Lower lobe of right lung (tissue), 2 donors: ENCODE measurements around the gene NID1. TPM values are rescaled to one million over a fixed set of nuclear protein-coding genes. Genes with fewer than 3 reads are reported as not detected.

ENCODE experiments used
- ATAC-seq, 2 donors: fragments of 200-7000 bp; cut with Tn5 transposase; one replicate each; pipeline ENCODE4 v1.9.1; 2020 to 2022; ENCODE audit warnings: mild to moderate bottlenecking in 2 of 2, moderate library complexity in 2 of 2
- DNase-seq: peaks from one replicate; pipeline ENCODE4 v3.0.0-alpha.2; 2020
- H3K27ac ChIP-seq: fragments of 200-600 bp; one replicate; pipeline ENCODE4 v1.8.0; 2022
- H3K27me3 ChIP-seq: fragments of 200-600 bp; one replicate; pipeline ENCODE4 v1.8.0; 2022; ENCODE audit warnings: low read depth
- H3K36me3 ChIP-seq: fragments of 200-600 bp; one replicate; pipeline ENCODE4 v1.8.0; 2022; ENCODE audit warnings: mild to moderate bottlenecking
- H3K4me1 ChIP-seq: fragments of 200-600 bp; one replicate; pipeline ENCODE4 v1.8.0; 2022
- H3K4me3 ChIP-seq: fragments of 200-600 bp; one replicate; pipeline ENCODE4 v1.8.0; 2022; ENCODE audit warnings: mild to moderate bottlenecking
- H3K9me3 ChIP-seq: fragments of 200-600 bp; one replicate; pipeline ENCODE4 v1.8.0; 2022
- intact Hi-C: fragments of 100-400 bp; cut with DNase I; formaldehyde crosslinking; loops from one replicate; pipeline ENCODE4 v1.11.0; 2022
- total RNA-seq: library from RNA; stranded (reverse); fragmentation: NEBNext Ultra II Directional; extraction: Animal tissue kit (Norgen Biotek cat#: 25700); gene quantifications from one replicate; pipeline ENCODE4 v1.2.1, GENCODE V29; 2021
- TF ChIP-seq, protein P1 (sequence below): fragments of 200-600 bp; IDR thresholded peaks from one replicate; pipeline ENCODE4 v1.8.0; 2022; ENCODE audit warnings: antibody characterized with exemption, mild to moderate bottlenecking
- donor health status: DM: no; HTN: yes; CAD: no; lungs with severe emphysema.

NID1 gene
- total RNA-seq, 1 donor from 2014 or later = 46.6 TPM

DNA sequence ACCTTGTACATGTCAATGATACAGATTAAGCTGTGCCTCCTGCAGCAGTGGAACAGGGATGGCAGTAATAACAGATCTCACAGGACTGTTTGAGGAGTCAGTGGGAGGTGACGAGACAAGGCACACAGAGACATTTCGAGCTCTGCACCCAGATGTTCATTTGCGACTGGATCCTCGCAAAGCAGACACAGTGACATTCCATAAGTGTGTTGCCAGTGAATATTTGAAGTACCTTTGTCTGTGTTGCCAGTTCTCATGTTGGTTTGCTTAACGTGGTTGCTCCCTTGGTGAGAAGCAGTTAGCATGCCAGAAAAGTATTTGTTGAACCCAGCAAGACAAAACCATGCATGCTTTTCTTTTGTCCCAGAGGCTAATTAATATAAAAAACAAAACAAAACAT lies 67.0 kb downstream of the NID1 start:
- DNase-seq (no peak), ATAC-seq (no peak)
- TF ChIP-seq, protein P1, sequence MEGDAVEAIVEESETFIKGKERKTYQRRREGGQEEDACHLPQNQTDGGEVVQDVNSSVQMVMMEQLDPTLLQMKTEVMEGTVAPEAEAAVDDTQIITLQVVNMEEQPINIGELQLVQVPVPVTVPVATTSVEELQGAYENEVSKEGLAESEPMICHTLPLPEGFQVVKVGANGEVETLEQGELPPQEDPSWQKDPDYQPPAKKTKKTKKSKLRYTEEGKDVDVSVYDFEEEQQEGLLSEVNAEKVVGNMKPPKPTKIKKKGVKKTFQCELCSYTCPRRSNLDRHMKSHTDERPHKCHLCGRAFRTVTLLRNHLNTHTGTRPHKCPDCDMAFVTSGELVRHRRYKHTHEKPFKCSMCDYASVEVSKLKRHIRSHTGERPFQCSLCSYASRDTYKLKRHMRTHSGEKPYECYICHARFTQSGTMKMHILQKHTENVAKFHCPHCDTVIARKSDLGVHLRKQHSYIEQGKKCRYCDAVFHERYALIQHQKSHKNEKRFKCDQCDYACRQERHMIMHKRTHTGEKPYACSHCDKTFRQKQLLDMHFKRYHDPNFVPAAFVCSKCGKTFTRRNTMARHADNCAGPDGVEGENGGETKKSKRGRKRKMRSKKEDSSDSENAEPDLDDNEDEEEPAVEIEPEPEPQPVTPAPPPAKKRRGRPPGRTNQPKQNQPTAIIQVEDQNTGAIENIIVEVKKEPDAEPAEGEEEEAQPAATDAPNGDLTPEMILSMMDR = no peak
- intact Hi-C loops = no loop called here
- H3K27ac ChIP-seq = no peak overlapping the region
- no peaks in the 10 kb centered on the region for H3K9me3 ChIP-seq
- no peak overlapping the region for H3K4me3 ChIP-seq
- peaks cover 25% of the 10 kb centered on the region for H3K4me1 ChIP-seq
- no peaks in the 10 kb centered on the region for H3K27me3 ChIP-seq
- peaks cover 18% of the 10 kb centered on the region for H3K36me3 ChIP-seq

DNA sequence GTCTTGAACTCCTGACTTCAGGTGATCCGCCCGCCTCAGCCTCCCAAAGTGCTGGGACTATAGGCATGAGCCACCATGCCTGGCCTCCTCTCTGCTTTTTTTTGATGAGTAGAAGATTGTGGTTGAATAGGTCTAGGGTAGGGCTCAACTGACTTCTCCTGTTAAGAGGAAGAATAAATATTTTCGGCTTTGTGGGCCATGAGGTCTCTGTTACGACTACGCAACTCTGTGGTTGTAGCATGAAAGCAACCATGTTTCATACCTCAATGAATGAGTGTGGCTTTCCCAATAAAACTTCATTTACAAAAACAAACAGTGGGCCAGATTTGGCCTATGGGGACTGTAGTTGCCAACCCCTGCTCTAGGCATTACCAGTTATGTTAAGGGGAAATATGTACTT lies 67.8 kb downstream of the NID1 start:
- H3K9me3 ChIP-seq = no peaks in the 10 kb centered on the region
- TF ChIP-seq, protein P1 = no peak
- DNase-seq (no peak), ATAC-seq (no peak)
- peaks cover 23% of the 10 kb centered on the region for H3K4me1 ChIP-seq
- intact Hi-C loops = no loop called here
- H3K27ac ChIP-seq = no peak overlapping the region
- H3K36me3 ChIP-seq = peaks cover 20% of the 10 kb centered on the region
- no peak overlapping the region for H3K4me3 ChIP-seq
- H3K27me3 ChIP-seq = no peaks in the 10 kb centered on the region

DNA sequence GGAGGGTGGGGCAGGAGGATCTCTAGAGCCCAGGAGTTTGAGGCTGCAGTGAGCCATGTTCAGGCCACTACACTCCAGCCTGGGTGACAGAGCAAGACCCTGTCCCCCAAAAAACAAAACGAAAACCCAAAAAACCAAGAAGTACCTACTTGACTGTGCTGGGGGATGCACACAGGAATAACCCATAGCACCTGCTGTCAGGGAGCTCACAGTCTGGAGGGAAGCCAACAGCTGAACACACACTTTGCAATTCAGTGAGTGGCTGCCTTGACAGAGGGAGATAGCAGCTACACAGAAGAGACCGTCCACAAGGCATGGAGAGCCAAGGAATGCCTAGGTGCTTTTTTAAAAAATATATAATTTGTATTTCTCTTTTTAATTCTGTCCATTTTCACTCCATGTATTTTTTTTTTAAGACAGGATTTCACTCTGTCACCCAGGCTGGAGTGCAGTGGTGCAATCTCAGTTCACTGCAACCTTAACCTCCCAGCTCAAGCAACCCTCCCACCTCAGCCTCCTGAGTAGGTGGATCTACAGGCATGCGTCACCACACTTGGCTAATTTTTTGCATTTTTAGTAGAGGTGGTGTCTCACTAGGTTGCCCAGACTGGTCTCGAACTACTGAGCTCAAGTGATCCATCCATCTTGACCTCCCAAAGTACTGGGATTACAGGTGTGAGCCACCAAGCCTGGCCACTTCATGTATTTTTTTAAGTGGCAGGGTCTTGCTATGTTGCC lies 68.7 kb downstream of the NID1 start:
- intact Hi-C loops = no loop called here
- no peaks in the 10 kb centered on the region for H3K27me3 ChIP-seq
- ATAC-seq (no peak), DNase-seq (no peak)
- no peaks in the 10 kb centered on the region for H3K9me3 ChIP-seq
- peaks cover 20% of the 10 kb centered on the region for H3K36me3 ChIP-seq
- no peak overlapping the region for H3K27ac ChIP-seq
- no peak overlapping the region for H3K4me3 ChIP-seq
- peaks cover 16% of the 10 kb centered on the region for H3K4me1 ChIP-seq
- TF ChIP-seq, protein P1 = no peak

DNA sequence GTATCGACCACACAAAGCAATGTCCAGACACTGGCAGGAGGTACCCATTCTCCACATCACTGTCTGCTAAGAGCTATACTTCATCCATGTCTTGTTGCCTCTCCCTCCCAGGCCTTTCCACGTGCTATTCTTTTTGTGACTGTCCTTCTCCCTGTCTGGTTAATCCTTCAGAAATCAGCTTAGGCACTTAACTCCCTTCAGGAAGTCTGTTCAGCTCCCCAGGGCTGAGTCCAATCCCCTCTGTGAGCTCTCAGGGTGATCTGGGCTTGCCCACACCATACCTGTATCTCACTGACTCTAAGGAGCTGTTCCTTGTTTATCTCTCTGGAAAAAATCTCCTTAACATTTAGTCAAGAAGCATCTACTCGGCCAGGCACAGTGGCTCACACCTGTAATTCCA lies 69.4 kb downstream of the NID1 start:
- H3K27me3 ChIP-seq = no peaks in the 10 kb centered on the region
- ATAC-seq (no peak), DNase-seq (no peak)
- peaks cover 16% of the 10 kb centered on the region for H3K4me1 ChIP-seq
- no peaks in the 10 kb centered on the region for H3K9me3 ChIP-seq
- no peak overlapping the region for H3K27ac ChIP-seq
- peaks cover 26% of the 10 kb centered on the region for H3K36me3 ChIP-seq
- TF ChIP-seq, protein P1 = no peak
- no peak overlapping the region for H3K4me3 ChIP-seq
- intact Hi-C loops = no loop called here

DNA sequence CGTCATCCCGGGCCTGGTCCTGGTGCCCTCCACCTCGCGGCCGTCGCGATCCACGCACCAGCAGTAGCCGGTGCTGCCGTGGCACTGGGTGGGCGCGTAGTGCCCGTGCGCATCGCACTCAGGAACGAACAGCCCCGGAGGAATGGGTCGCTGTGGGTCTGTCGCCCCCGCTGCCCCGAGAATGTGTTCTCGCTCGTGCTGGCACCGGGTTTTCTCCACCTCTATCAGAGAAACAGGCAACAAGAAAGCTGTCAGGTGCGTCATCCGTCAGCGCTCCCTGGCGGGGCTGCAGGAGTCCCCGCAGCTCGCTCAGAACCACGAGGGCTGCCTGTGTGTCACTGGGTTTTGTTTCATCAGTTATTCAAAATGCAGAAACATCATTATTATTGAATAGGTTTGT lies 71.2 kb downstream of the NID1 start:
- ATAC-seq (no peak), DNase-seq (no peak)
- H3K4me3 ChIP-seq = no peak overlapping the region
- intact Hi-C loops = no loop called here
- H3K36me3 ChIP-seq = peaks cover 41% of the 10 kb centered on the region
- peaks cover 6% of the 10 kb centered on the region for H3K9me3 ChIP-seq
- TF ChIP-seq, protein P1 = no peak
- no peak overlapping the region for H3K27ac ChIP-seq
- peaks cover 5% of the 10 kb centered on the region for H3K4me1 ChIP-seq
- no peaks in the 10 kb centered on the region for H3K27me3 ChIP-seq
